ENCODE data around the gene CD58.

CD58 gene

GRCh38 chr1:116491700-116492357, 79.0 kb downstream of the CD58 start:
- no peak for DNase-seq

GRCh38 chr1:116490588-116490987, 80.2 kb downstream of the CD58 start:
- no peak for DNase-seq

- DNase-seq = no peak
Measured at GRCh38 chr1:116489231-116489697, 81.6 kb downstream of the CD58 start.

- DNase-seq = no peak
Measured at GRCh38 chr1:116488071-116488470, 82.8 kb downstream of the CD58 start.

- no peak for DNase-seq
Measured at GRCh38 chr1:116487583-116487982, 83.2 kb downstream of the CD58 start.

GRCh38 chr1:116487031-116487430, 83.8 kb downstream of the CD58 start:
- no peak for DNase-seq

GRCh38 chr1:116486424-116486823, 84.4 kb downstream of the CD58 start:
- DNase-seq = no peak

- DNase-seq = no peak
Measured at GRCh38 chr1:116485976-116486375, 84.8 kb downstream of the CD58 start.

- DNase-seq = peak; percentile 82 to 84
Measured at GRCh38 chr1:116485071-116485735, 85.6 kb downstream of the CD58 start.

- no peak for DNase-seq
Measured at GRCh38 chr1:116483481-116484309, 87.1 kb downstream of the CD58 start.

GRCh38 chr1:116482490-116482889, 88.3 kb downstream of the CD58 start:
- DNase-seq = no peak

- no peak for DNase-seq
Measured at GRCh38 chr1:116481934-116482333, 88.9 kb downstream of the CD58 start.

- no peak for DNase-seq
Measured at GRCh38 chr1:116478621-116479020, 92.2 kb downstream of the CD58 start.

- DNase-seq = no peak
Measured at GRCh38 chr1:116477429-116477828, 93.4 kb downstream of the CD58 start.

GRCh38 chr1:116476321-116476720, 94.5 kb downstream of the CD58 start:
- DNase-seq = no peak

GRCh38 chr1:116475850-116476218, 95.0 kb downstream of the CD58 start:
- DNase-seq = no peak

GRCh38 chr1:116474921-116475849, 95.6 kb downstream of the CD58 start:
- DNase-seq = no peak

- no peak for DNase-seq
Measured at GRCh38 chr1:116472431-116472961, 98.3 kb downstream of the CD58 start.

GRCh38 chr1:116471241-116471640, 99.6 kb downstream of the CD58 start:
- no peak for DNase-seq

GRCh38 chr1:116470671-116471070, 100.2 kb downstream of the CD58 start:
- DNase-seq = no peak

- no peak for DNase-seq
Measured at GRCh38 chr1:116466810-116467557, 103.8 kb downstream of the CD58 start.

Measured in CD4-positive, alpha-beta T cell treated with Interleukin-1 beta for 1 hour (primary cell).